Mucosa of descending colon (tissue), 3 donors: ENCODE results near the gene NKD1. TPM values are rescaled to one million over a fixed set of nuclear protein-coding genes. Genes with fewer than 3 reads are reported as not detected.

Source experiments
- ATAC-seq: fragments of 200-7000 bp; cut with Tn5 transposase; one replicate; pipeline ENCODE4 v1.9.1; 2020; ENCODE audit warnings: mild to moderate bottlenecking, moderate library complexity
- DNase-seq, 3 donors: peaks; one replicate each; pipeline ENCODE4 v3.0.0-alpha.2; 2020
- H3K36me3 ChIP-seq: fragments of 200-600 bp; one replicate; pipeline ENCODE4 v1.8.0; 2021; ENCODE audit warnings: low read depth, mild to moderate bottlenecking
- H3K4me1 ChIP-seq: fragments of 200-600 bp; one replicate; pipeline ENCODE4 v1.8.0; 2021; ENCODE audit warnings: low read depth, mild to moderate bottlenecking
- H3K4me3 ChIP-seq: fragments of 200-600 bp; one replicate; pipeline ENCODE4 v1.8.0; 2021; ENCODE audit warnings: mild to moderate bottlenecking
- H3K9me3 ChIP-seq: fragments of 200-600 bp; one replicate; pipeline ENCODE4 v1.8.0; 2021; ENCODE audit warnings: mild to moderate bottlenecking
- intact Hi-C, 2 donors: fragments of 100-400 bp; cut with DNase I in 1 of 2; cut with micrococcal nuclease in 1 of 2; formaldehyde crosslinking; loops; one replicate each; pipeline versions ENCODE4 v1.11.0 to v1.11.1; 2022; cut with DNase I, micrococcal nuclease
- total RNA-seq, 3 donors: library from RNA; stranded (reverse); fragmentation: NEBNext Ultra II Directional in 2 of 3; extraction: Animal tissue kit (Norgen Biotek cat#: 25700) in 2 of 3; gene quantifications; one replicate each; pipeline versions ENCODE4 v1.2.1 to v1.2.4, GENCODE V29; 2021 to 2023
- TF ChIP-seq, protein P1 (sequence below): fragments of 200-600 bp; IDR thresholded peaks from one replicate; pipeline ENCODE4 v1.8.0; 2022; ENCODE audit warnings: antibody characterized with exemption, mild to moderate bottlenecking
- donor health status: DM: no; HTN: no; CAD: no; lungs with moderate emphysema.
- donor health status: DM: no; HTN: no; CAD: no.
- donor health status: DM: no; HTN: yes; CAD: no.

Gene NKD1
- total RNA-seq, 3 donors from 2014 or later = 1.6 to 28.0 (median 3.2) TPM

DNA sequence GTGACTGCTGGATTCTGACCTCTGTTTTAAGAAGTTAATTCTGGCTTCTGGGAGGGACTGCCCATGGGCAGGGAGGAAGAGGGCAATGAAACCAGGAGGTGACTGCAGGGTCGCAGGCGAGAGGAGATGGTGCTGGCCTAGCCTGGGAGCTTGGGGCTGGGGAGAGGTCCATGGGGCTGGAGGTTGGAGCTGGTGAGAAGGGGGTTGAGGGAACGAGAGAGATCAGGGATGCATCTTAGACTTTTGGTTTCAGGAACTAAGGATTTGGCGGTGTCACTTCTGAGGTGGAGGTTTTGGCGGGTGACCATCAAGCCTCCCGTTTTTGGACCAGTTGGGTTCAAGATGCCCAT is 64.6 kb downstream of the NKD1 start:
- TF ChIP-seq, protein P1, sequence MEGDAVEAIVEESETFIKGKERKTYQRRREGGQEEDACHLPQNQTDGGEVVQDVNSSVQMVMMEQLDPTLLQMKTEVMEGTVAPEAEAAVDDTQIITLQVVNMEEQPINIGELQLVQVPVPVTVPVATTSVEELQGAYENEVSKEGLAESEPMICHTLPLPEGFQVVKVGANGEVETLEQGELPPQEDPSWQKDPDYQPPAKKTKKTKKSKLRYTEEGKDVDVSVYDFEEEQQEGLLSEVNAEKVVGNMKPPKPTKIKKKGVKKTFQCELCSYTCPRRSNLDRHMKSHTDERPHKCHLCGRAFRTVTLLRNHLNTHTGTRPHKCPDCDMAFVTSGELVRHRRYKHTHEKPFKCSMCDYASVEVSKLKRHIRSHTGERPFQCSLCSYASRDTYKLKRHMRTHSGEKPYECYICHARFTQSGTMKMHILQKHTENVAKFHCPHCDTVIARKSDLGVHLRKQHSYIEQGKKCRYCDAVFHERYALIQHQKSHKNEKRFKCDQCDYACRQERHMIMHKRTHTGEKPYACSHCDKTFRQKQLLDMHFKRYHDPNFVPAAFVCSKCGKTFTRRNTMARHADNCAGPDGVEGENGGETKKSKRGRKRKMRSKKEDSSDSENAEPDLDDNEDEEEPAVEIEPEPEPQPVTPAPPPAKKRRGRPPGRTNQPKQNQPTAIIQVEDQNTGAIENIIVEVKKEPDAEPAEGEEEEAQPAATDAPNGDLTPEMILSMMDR = no peak
- intact Hi-C loops = no loop called here
- ATAC-seq = no peak
- Histone ChIP-seq H3K9me3 (no peaks in the 10 kb centered on the region), H3K36me3 (no peaks in the 10 kb centered on the region), H3K4me1 (peaks cover 13% of the 10 kb centered on the region), H3K4me3 (no peak overlapping the region)
- DNase-seq = no peak

DNA sequence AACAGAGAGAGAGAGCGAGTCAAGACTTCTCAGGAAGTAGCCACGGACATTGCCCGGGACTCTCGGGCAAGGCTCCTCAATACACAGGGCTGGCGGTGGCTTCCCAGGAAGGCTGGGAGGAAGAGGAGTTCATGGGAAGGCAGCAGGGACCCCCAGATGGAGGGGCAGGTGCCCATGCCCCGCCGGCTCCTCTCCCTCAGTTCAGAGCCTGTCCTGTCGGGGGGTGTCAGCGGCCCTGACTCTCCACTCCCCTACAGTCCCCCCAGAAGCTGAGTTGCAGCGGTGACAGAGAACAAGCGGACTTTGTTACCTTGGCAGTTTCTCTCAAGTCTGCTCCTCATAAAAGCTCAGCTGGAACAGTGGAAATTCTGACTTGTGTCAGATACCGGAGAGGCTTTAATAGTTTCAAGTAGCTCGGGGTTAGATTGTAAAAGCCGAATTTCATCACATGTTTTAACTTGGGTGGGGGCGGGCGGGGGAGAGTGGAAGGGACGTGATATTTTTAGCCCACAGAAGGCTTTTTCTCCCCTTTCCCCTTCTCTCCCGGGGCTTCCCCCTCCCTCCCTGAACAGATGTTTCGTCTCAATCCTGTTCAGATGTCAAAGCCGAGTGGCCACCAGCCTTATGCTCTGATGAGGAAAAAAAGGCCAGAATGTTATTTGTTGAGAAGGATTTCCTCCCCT is 65.2 kb downstream of the NKD1 start:
- Histone ChIP-seq H3K4me3 (no peak overlapping the region), H3K36me3 (no peaks in the 10 kb centered on the region), H3K9me3 (no peaks in the 10 kb centered on the region), H3K4me1 (peaks cover 13% of the 10 kb centered on the region)
- ATAC-seq = peak; percentile 64
- DNase-seq = peak in 1 of 3 donors; percentile 36
- intact Hi-C loops = no loop called here
- TF ChIP-seq, protein P1 = no peak

DNA sequence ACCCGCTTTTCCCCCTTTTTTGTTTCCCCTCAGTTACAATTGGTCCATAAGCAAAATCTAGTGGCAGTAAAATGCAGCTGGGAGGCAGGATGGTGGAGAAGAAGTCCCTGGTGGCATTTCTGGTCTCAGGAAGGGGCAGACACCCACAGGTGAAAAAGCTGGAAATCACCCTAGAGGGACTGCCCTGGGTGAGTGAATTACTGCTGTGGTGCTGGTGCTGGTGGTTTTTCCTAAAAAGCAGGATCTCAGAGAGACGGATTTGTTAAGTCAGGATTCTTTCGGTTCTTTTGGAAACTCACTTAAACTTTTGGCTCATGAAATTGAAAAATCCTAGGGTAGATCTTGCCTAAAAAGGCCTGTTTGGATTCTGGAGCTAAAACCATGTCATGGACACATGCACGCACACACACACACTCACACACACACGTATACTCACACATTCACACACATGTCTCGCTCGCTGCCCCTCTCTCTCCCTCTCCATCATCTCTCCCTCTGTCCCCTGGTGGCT is 65.8 kb downstream of the NKD1 start:
- no peak overlapping the region for H3K4me3 ChIP-seq
- H3K9me3 ChIP-seq = no peaks in the 10 kb centered on the region
- no peak for ATAC-seq
- H3K36me3 ChIP-seq = no peaks in the 10 kb centered on the region
- no peak for DNase-seq
- H3K4me1 ChIP-seq = peaks cover 13% of the 10 kb centered on the region
- intact Hi-C loops = no loop called here
- TF ChIP-seq, protein P1 = no peak

DNA sequence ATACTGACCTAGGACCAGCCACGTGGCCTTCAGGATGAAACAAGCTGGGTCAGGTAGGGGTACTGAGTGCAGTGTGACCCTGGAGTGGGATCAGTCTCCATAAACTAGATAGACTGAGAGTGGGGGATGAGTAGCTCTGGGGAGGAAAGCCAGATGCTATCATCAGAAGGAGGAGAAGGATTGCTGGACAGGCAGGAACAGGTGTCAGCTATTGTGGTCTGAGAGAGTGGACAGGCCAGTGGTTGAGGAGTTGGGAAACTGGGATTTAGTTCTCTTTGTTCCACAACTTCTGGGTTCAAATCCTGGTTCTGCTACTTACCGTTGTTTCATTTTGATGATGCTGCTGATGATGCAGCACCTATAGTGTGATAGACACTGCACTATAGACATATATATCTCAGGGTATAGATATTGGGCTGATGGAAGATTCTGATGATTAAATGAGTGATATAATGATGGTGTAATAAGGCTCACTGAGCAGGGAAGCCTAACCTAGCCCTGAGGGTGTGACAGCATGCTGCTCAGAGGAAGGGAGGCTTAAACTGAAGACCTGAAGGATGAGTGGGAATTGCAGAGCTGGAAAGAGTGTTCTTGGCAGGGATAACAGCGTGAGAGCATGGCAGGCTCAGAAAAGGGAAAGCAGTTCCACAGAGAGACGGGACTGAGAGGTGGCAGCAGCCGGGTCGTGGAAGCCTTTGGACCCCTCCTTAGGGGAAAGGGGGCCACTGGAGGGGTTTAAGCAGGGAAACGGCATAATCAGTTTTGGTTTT is 66.9 kb downstream of the NKD1 start:
- TF ChIP-seq, protein P1 = no peak
- Histone ChIP-seq H3K4me1 (peaks cover 13% of the 10 kb centered on the region), H3K9me3 (no peaks in the 10 kb centered on the region), H3K36me3 (no peaks in the 10 kb centered on the region), H3K4me3 (no peak overlapping the region)
- ATAC-seq (no peak), DNase-seq (no peak)
- intact Hi-C loops = no loop called here

DNA sequence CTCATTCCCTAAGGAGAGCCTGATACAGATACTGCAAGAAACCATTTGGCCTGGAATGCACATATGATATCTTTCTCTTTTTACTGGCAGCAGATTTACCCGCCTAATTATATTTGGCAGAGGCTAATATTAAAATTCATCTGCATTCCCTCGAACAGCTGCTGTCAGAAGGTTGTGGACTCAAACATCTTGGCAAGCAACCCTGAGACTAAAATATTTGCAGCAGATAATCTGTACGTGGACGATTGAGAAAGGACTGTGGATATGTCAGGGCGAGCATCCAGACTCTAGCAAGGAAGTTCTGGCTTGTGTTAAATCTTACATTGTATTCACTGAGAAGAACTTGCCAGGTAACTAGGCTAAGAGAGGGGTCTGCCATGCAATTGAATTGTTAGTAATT is 67.7 kb downstream of the NKD1 start:
- peaks cover 11% of the 10 kb centered on the region for H3K4me1 ChIP-seq
- ATAC-seq (no peak), DNase-seq (no peak)
- no peak overlapping the region for H3K4me3 ChIP-seq
- TF ChIP-seq, protein P1 = no peak
- intact Hi-C loops = no loop called here
- no peaks in the 10 kb centered on the region for H3K9me3 ChIP-seq
- no peaks in the 10 kb centered on the region for H3K36me3 ChIP-seq
